PFSK-1 (cell line): Measurements from ENCODE around the gene FLII.

Experiments used
- POLR2AphosphoS5 ChIP-seq: IDR thresholded peaks from 2 replicates; pipeline ENCODE4 v1.6.1; 2012; ENCODE audit warnings: low read depth, mild to moderate bottlenecking, control low read depth, low read length, moderate library complexity
- SIN3A ChIP-seq: IDR thresholded peaks from 2 replicates; pipeline ENCODE4 v1.6.1; 2012; ENCODE audit warnings: mild to moderate bottlenecking, low read length, moderate library complexity, borderline replicate concordance; ENCODE audit not compliant: insufficient read depth
- TAF1 ChIP-seq: IDR thresholded peaks from 2 replicates; pipeline ENCODE4 v1.6.1; 2012; ENCODE audit warnings: low read length, control low read depth, borderline replicate concordance; ENCODE audit not compliant: insufficient read depth
- TF ChIP-seq, protein P1 (sequence below), 2 experiments: IDR thresholded peaks; 2 replicates each; pipeline versions ENCODE4 v1.6.1 to v1.8.0; 2011 to 2012; ENCODE audit warnings: low read depth in 2 of 2, low read length in 2 of 2, control low read depth in 1 of 2, inconsistent platforms in 1 of 2, mild to moderate bottlenecking in 1 of 2, moderate library complexity in 1 of 2; ENCODE audit not compliant: insufficient read depth in 1 of 2

DNA sequence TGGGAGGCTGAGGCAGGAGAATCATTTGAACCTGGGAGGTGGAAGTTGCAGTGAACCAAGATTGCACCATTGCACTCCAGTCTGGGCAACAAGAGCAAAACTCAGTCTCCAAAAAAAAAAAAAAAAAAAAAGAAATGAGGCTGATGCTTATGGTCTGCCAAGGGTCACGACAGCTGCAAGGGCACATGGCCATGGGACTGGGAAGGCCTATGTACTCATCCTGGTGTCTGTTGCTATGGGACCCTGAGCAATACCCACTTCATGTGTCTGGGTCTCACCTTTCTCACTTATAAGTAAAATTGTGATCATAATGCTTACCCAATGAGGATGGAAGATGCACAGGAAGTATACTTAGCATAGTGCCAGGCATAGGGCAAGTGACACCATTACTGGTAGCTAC lies 18.5 kb upstream of the FLII start:
- TF ChIP-seq SIN3A (no peak), POLR2AphosphoS5 (no peak), TAF1 (no peak)
- TF ChIP-seq, protein P1, sequence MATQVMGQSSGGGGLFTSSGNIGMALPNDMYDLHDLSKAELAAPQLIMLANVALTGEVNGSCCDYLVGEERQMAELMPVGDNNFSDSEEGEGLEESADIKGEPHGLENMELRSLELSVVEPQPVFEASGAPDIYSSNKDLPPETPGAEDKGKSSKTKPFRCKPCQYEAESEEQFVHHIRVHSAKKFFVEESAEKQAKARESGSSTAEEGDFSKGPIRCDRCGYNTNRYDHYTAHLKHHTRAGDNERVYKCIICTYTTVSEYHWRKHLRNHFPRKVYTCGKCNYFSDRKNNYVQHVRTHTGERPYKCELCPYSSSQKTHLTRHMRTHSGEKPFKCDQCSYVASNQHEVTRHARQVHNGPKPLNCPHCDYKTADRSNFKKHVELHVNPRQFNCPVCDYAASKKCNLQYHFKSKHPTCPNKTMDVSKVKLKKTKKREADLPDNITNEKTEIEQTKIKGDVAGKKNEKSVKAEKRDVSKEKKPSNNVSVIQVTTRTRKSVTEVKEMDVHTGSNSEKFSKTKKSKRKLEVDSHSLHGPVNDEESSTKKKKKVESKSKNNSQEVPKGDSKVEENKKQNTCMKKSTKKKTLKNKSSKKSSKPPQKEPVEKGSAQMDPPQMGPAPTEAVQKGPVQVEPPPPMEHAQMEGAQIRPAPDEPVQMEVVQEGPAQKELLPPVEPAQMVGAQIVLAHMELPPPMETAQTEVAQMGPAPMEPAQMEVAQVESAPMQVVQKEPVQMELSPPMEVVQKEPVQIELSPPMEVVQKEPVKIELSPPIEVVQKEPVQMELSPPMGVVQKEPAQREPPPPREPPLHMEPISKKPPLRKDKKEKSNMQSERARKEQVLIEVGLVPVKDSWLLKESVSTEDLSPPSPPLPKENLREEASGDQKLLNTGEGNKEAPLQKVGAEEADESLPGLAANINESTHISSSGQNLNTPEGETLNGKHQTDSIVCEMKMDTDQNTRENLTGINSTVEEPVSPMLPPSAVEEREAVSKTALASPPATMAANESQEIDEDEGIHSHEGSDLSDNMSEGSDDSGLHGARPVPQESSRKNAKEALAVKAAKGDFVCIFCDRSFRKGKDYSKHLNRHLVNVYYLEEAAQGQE (IDR thresholded peaks at IDR 0.05; ENCODE audit: insufficient read depth in 1 of 2, low read depth in 2 of 2, low read length in 2 of 2), result no peak
